Skeletal muscle tissue (tissue), 4 donors: ENCODE measurements around the gene AMY1C. TPM values are rescaled to one million over a fixed set of nuclear protein-coding genes. Genes with fewer than 3 reads are reported as not detected.
"Not testable (repeated sequence)": the region's sequence is repeated elsewhere in the genome, so short reads cannot be mapped to it uniquely, and the experiment has no call there.

Experiments
- H3K27ac ChIP-seq: one replicate; pipeline ENCODE4 v1.7.0; 2013; ENCODE audit warnings: mild to moderate bottlenecking, low read depth, low read length, inconsistent platforms
- H3K27me3 ChIP-seq, 3 donors: one replicate each; pipeline ENCODE4 v1.7.0; 2013; ENCODE audit warnings: low read length in 3 of 3; ENCODE audit not compliant: control insufficient read depth in 3 of 3, insufficient read depth in 3 of 3
- H3K36me3 ChIP-seq, 3 donors: one replicate each; pipeline ENCODE4 v1.7.0; 2013; ENCODE audit warnings: low read length in 3 of 3; ENCODE audit not compliant: control insufficient read depth in 3 of 3, insufficient read depth in 3 of 3
- H3K4me1 ChIP-seq, 3 donors: one replicate each; pipeline ENCODE4 v1.7.0; 2013; ENCODE audit warnings: low read length in 3 of 3, mild to moderate bottlenecking in 3 of 3; ENCODE audit not compliant: control insufficient read depth in 3 of 3, insufficient read depth in 3 of 3
- H3K4me3 ChIP-seq, 3 donors: one replicate each; pipeline ENCODE4 v1.7.0; 2013; ENCODE audit warnings: low read length in 3 of 3
- H3K9ac ChIP-seq, 3 donors: one replicate each; pipeline ENCODE4 v1.7.0; 2013; ENCODE audit warnings: low read length in 3 of 3, mild to moderate bottlenecking in 3 of 3, moderate library complexity in 2 of 3, low read depth in 1 of 3
- H3K9me3 ChIP-seq, 3 donors: one replicate each; pipeline ENCODE4 v1.7.0; 2013; ENCODE audit warnings: low read length in 3 of 3; ENCODE audit not compliant: control insufficient read depth in 3 of 3
- total RNA-seq: library from RNA; depleted of rRNA; stranded (reverse); fragments of >200 nt; gene quantifications from one replicate; pipeline ENCODE4 v1.2.3, GENCODE V29; 2014
- donor health status: Osteomylitis.

The AMY1C gene
- total RNA-seq, 1 donor from 2014 or later = not detected

GRCh38 chr1:103748273-103748672, 1.4 kb upstream of the AMY1C start:
- H3K4me1 ChIP-seq, H3K9ac ChIP-seq, H3K36me3 ChIP-seq, H3K27me3 ChIP-seq, H3K4me3 ChIP-seq, H3K9me3 ChIP-seq, H3K27ac ChIP-seq: not testable (repeated sequence)

GRCh38 chr1:103761896-103762295, 12.2 kb downstream of the AMY1C start:
- H3K9me3 ChIP-seq = peaks cover 2 to 5% (median 3%) of the 10 kb centered on the region in 3 donors
- no peak overlapping the region for H3K27ac ChIP-seq
- no peaks in the 10 kb centered on the region for H3K36me3 ChIP-seq
- H3K4me1 ChIP-seq = no peaks in the 10 kb centered on the region
- H3K4me3 ChIP-seq = no peak overlapping the region
- no peak overlapping the region for H3K9ac ChIP-seq
- H3K27me3 ChIP-seq = no peaks in the 10 kb centered on the region

- no peaks in the 10 kb centered on the region for H3K27me3 ChIP-seq
- no peak overlapping the region for H3K4me3 ChIP-seq
- no peaks in the 10 kb centered on the region for H3K36me3 ChIP-seq
- H3K4me1 ChIP-seq = no peaks in the 10 kb centered on the region
- no peak overlapping the region for H3K9ac ChIP-seq
- no peaks in the 10 kb centered on the region for H3K9me3 ChIP-seq
- no peak overlapping the region for H3K27ac ChIP-seq
Measured at GRCh38 chr1:103779932-103780331, 30.2 kb downstream of the AMY1C start.

- no peaks in the 10 kb centered on the region for H3K27me3 ChIP-seq
- no peaks in the 10 kb centered on the region for H3K9me3 ChIP-seq
- no peaks in the 10 kb centered on the region for H3K36me3 ChIP-seq
- H3K27ac ChIP-seq = no peak overlapping the region
- no peak overlapping the region for H3K4me3 ChIP-seq
- no peak overlapping the region for H3K9ac ChIP-seq
- no peaks in the 10 kb centered on the region for H3K4me1 ChIP-seq
Measured at GRCh38 chr1:103783944-103784377, 34.3 kb downstream of the AMY1C start.

GRCh38 chr1:103788377-103788776, 38.7 kb downstream of the AMY1C start:
- H3K4me1 ChIP-seq = no peaks in the 10 kb centered on the region

GRCh38 chr1:103790172-103790571, 40.5 kb downstream of the AMY1C start:
- Histone ChIP-seq H3K9me3 (no peaks in the 10 kb centered on the region), H3K4me1 (no peaks in the 10 kb centered on the region), H3K4me3 (no peak overlapping the region), H3K9ac (no peak overlapping the region), H3K36me3 (no peaks in the 10 kb centered on the region), H3K27ac (no peak overlapping the region), H3K27me3 (no peaks in the 10 kb centered on the region)

More at GRCh38 chr1:103788377-103788776, 38.7 kb downstream of the AMY1C start:
- Histone ChIP-seq H3K9ac (no peak overlapping the region), H3K4me3 (no peak overlapping the region), H3K36me3 (no peaks in the 10 kb centered on the region), H3K27me3 (no peaks in the 10 kb centered on the region), H3K9me3 (no peaks in the 10 kb centered on the region), H3K27ac (no peak overlapping the region)

Other genes starting within 250 kb of the AMY1C start
- gene RNPC3, start 224.2 kb upstream of the AMY1C start, total RNA-seq = 9.4 TPM
- gene AMY2B, start 178.3 kb upstream of the AMY1C start, total RNA-seq = 78.8 TPM
- gene AMY2A, start 132.5 kb upstream of the AMY1C start, total RNA-seq = not detected
- not detected for gene AMY1A, start 94.1 kb upstream of the AMY1C start, total RNA-seq
- gene AMY1B, start 53.7 kb upstream of the AMY1C start, total RNA-seq = not detected